GM21367 (cell line): ENCODE measurements around the gene OR4F6.

ENCODE experiments used
- ATAC-seq: cut with Tn5 transposase; IDR thresholded peaks from one replicate; pipeline ENCODE4 v1.9.1; 2021; ENCODE audit not compliant: unreplicated experiment

OR4F6 gene

GRCh38 chr15:101804375-101804774, 1.1 kb downstream of the OR4F6 start:
- ATAC-seq = no peak

- no peak for ATAC-seq
Observed at GRCh38 chr15:101804941-101805340, 1.6 kb downstream of the OR4F6 start.

- ATAC-seq = no peak
Observed at GRCh38 chr15:101805605-101806345, 2.5 kb downstream of the OR4F6 start.

- no peak for ATAC-seq
Observed at GRCh38 chr15:101807345-101807945, 4.1 kb downstream of the OR4F6 start.

- no peak for ATAC-seq
Observed at GRCh38 chr15:101808201-101808600, 4.9 kb downstream of the OR4F6 start.

- no peak for ATAC-seq
Observed at GRCh38 chr15:101810456-101810855, 7.1 kb downstream of the OR4F6 start.

- no peak for ATAC-seq
Observed at GRCh38 chr15:101810876-101811275, 7.6 kb downstream of the OR4F6 start.

GRCh38 chr15:101811902-101812301, 8.6 kb downstream of the OR4F6 start, which contains the start of gene OR4F15:
Gene OR4F15, plus strand, starts transcription at chr15:101812202. Its CDS starts 5,985 bp downstream, at chr15:101818187.
- no peak for ATAC-seq

GRCh38 chr15:101813803-101814534, 10.7 kb downstream of the OR4F6 start:
- ATAC-seq = no peak

- no peak for ATAC-seq
Observed at GRCh38 chr15:101820781-101821180, 17.5 kb downstream of the OR4F6 start.

GRCh38 chr15:101827257-101827656, 23.9 kb downstream of the OR4F6 start:
- ATAC-seq = no peak

- ATAC-seq = no peak
Observed at GRCh38 chr15:101828774-101829173, 25.5 kb downstream of the OR4F6 start.

GRCh38 chr15:101841656-101842055, 38.3 kb downstream of the OR4F6 start:
- ATAC-seq = no peak

GRCh38 chr15:101844916-101845315, 41.6 kb downstream of the OR4F6 start:
- no peak for ATAC-seq

- no peak for ATAC-seq
Observed at GRCh38 chr15:101852356-101852755, 49.0 kb downstream of the OR4F6 start.
